HG03196 (cell line): ENCODE measurements around the gene PTGDR.

Source experiments
- ATAC-seq: cut with Tn5 transposase; IDR thresholded peaks from one replicate; pipeline ENCODE4 v1.9.1; 2021; ENCODE audit not compliant: unreplicated experiment

PTGDR gene

GRCh38 chr14:52263190-52263589 lies 4.3 kb upstream of the PTGDR start:
- ATAC-seq, result no peak

GRCh38 chr14:52265253-52265652 lies 2.2 kb upstream of the PTGDR start:
- ATAC-seq, result no peak

- no peak for ATAC-seq
Measured at GRCh38 chr14:52266179-52266578, 1.3 kb upstream of the PTGDR start.

- no peak for ATAC-seq
Measured at GRCh38 chr14:52266782-52267181, 716 bp upstream of the PTGDR start.

GRCh38 chr14:52268279-52269061 lies 972 bp downstream of the PTGDR start:
- ATAC-seq, result no peak

GRCh38 chr14:52269100-52269499 lies 1.6 kb downstream of the PTGDR start:
- ATAC-seq, result no peak

GRCh38 chr14:52269982-52270381 lies 2.5 kb downstream of the PTGDR start:
- no peak for ATAC-seq

- ATAC-seq, result no peak
Measured at GRCh38 chr14:52271538-52271937, 4.0 kb downstream of the PTGDR start.

- ATAC-seq, result no peak
Measured at GRCh38 chr14:52272375-52272774, 4.9 kb downstream of the PTGDR start.

GRCh38 chr14:52275372-52275771 lies 7.9 kb downstream of the PTGDR start:
- no peak for ATAC-seq

GRCh38 chr14:52277552-52277951 lies 10.1 kb downstream of the PTGDR start:
- ATAC-seq, result no peak

GRCh38 chr14:52279408-52279807 lies 11.9 kb downstream of the PTGDR start:
- no peak for ATAC-seq

GRCh38 chr14:52283099-52283498 lies 15.6 kb downstream of the PTGDR start:
- no peak for ATAC-seq

- ATAC-seq, result no peak
Measured at GRCh38 chr14:52286661-52287649, 19.5 kb downstream of the PTGDR start.

- ATAC-seq, result no peak
Measured at GRCh38 chr14:52296378-52296777, 28.9 kb downstream of the PTGDR start.

- no peak for ATAC-seq
Measured at GRCh38 chr14:52298795-52299194, 31.3 kb downstream of the PTGDR start.

- ATAC-seq, result no peak
Measured at GRCh38 chr14:52299692-52300278, 32.3 kb downstream of the PTGDR start.

GRCh38 chr14:52303236-52303635 lies 35.7 kb downstream of the PTGDR start:
- ATAC-seq, result no peak

- no peak for ATAC-seq
Measured at GRCh38 chr14:52304248-52304904, 36.9 kb downstream of the PTGDR start.

- no peak for ATAC-seq
Measured at GRCh38 chr14:52305014-52305413, 37.5 kb downstream of the PTGDR start.

- ATAC-seq, result no peak
Measured at GRCh38 chr14:52307376-52307775, 39.9 kb downstream of the PTGDR start.
